Left ventricle myocardium inferior (tissue), 1 donor: ENCODE data around the gene FBXO3. TPM values are rescaled to one million over a fixed set of nuclear protein-coding genes. Genes with fewer than 3 reads are reported as not detected.
A peak's percentile ranks its signal among the peaks of the same experiment; 100 is the strongest.

Experiments
- DNase-seq: peaks from one replicate; pipeline ENCODE4 v3.0.0-alpha.2; 2020
- H3K27ac ChIP-seq: fragments of 200-600 bp; replicated peaks from 2 replicates; pipeline ENCODE4 v1.8.0; 2021
- H3K27me3 ChIP-seq: fragments of 200-600 bp; 2 replicates; pipeline ENCODE4 v1.8.0; 2021; ENCODE audit warnings: low read depth
- H3K36me3 ChIP-seq: fragments of 200-600 bp; 2 replicates; pipeline ENCODE4 v1.8.0; 2021
- H3K4me1 ChIP-seq: fragments of 200-600 bp; 2 replicates; pipeline ENCODE4 v1.8.0; 2021
- H3K4me3 ChIP-seq: fragments of 200-600 bp; 2 replicates; pipeline ENCODE4 v1.8.0; 2021; ENCODE audit warnings: mild to moderate bottlenecking, moderate library complexity
- H3K9me3 ChIP-seq: fragments of 200-600 bp; replicated peaks from 2 replicates; pipeline ENCODE4 v1.8.0; 2021
- intact Hi-C: fragments of 100-400 bp; cut with micrococcal nuclease; formaldehyde crosslinking; loops from one replicate; pipeline ENCODE4 v1.11.0; 2022
- total RNA-seq: library from RNA; stranded (reverse); fragmentation: NEBNext Ultra II Directional; extraction: Animal tissue kit (Norgen Biotek cat#: 25700); gene quantifications from one replicate; pipeline ENCODE4 v1.2.1, GENCODE V29; 2021
- TF ChIP-seq, protein P1 (sequence below): fragments of 200-600 bp; IDR thresholded peaks from 2 replicates; pipeline ENCODE4 v1.8.0; 2021; ENCODE audit warnings: antibody characterized with exemption, mild to moderate bottlenecking, borderline replicate concordance
- donor health status: DM: no; HTN: yes; CAD: no; lungs with severe emphysema.

The FBXO3 gene
- total RNA-seq, 1 donor from 2014 or later: 49.8 TPM

GRCh38 chr11:33696411-33696810, 77.9 kb downstream of the FBXO3 start:
- TF ChIP-seq, protein P1, sequence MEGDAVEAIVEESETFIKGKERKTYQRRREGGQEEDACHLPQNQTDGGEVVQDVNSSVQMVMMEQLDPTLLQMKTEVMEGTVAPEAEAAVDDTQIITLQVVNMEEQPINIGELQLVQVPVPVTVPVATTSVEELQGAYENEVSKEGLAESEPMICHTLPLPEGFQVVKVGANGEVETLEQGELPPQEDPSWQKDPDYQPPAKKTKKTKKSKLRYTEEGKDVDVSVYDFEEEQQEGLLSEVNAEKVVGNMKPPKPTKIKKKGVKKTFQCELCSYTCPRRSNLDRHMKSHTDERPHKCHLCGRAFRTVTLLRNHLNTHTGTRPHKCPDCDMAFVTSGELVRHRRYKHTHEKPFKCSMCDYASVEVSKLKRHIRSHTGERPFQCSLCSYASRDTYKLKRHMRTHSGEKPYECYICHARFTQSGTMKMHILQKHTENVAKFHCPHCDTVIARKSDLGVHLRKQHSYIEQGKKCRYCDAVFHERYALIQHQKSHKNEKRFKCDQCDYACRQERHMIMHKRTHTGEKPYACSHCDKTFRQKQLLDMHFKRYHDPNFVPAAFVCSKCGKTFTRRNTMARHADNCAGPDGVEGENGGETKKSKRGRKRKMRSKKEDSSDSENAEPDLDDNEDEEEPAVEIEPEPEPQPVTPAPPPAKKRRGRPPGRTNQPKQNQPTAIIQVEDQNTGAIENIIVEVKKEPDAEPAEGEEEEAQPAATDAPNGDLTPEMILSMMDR: no peak
- no peaks in the 10 kb centered on the region for H3K27me3 ChIP-seq
- no peak overlapping the region for H3K27ac ChIP-seq
- intact Hi-C loops: no loop called here
- H3K4me3 ChIP-seq: no peak overlapping the region
- H3K9me3 ChIP-seq: no peaks in the 10 kb centered on the region
- no peak for DNase-seq
- no peaks in the 10 kb centered on the region for H3K36me3 ChIP-seq
- peaks cover 95% of the 10 kb centered on the region for H3K4me1 ChIP-seq

- TF ChIP-seq, protein P1: no peak
- no peak overlapping the region for H3K4me3 ChIP-seq
- no peaks in the 10 kb centered on the region for H3K27me3 ChIP-seq
- H3K9me3 ChIP-seq: no peaks in the 10 kb centered on the region
- no peaks in the 10 kb centered on the region for H3K36me3 ChIP-seq
- DNase-seq: peak; percentile 32
- H3K27ac ChIP-seq: peak overlapping the region; percentile 57
- H3K4me1 ChIP-seq: peaks cover 99% of the 10 kb centered on the region
- intact Hi-C loops: no loop called here
These were observed 79.2 kb downstream of the FBXO3 start for GRCh38 chr11:33695051-33695566.

- Histone ChIP-seq H3K27me3 (no peaks in the 10 kb centered on the region), H3K27ac (peak overlapping the region; percentile 57), H3K36me3 (no peaks in the 10 kb centered on the region), H3K4me1 (peaks cover 99% of the 10 kb centered on the region), H3K4me3 (no peak overlapping the region), H3K9me3 (no peaks in the 10 kb centered on the region)
- intact Hi-C loops: no loop called here
- DNase-seq: no peak
- TF ChIP-seq, protein P1: no peak
These were observed 79.8 kb downstream of the FBXO3 start for GRCh38 chr11:33694346-33695050.

DNA sequence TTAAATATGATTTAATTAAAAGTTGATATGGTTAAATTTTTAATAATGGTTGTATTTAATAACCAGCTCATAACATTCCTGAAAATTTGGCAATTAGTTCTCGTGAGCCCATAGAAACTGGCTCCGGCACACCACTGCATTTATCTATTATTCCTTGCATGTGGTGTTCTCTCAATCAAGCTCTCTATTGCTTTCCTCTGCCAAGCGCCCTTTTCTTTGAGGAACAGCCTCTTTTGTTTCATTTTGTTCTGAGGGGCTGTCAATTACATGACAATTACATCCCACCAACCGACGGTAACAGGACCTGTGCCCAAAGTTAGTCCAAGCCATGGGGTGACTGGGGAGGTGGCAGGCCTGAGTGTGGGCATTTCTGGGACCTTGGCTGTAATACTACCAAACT, 81.8 kb downstream of the FBXO3 start:
- intact Hi-C loops: no loop called here
- Histone ChIP-seq H3K9me3 (peaks cover 1% of the 10 kb centered on the region), H3K27ac (peak overlapping the region; percentile 93), H3K36me3 (no peaks in the 10 kb centered on the region), H3K4me1 (peaks cover 95% of the 10 kb centered on the region), H3K4me3 (peak overlapping the region; percentile 29), H3K27me3 (no peaks in the 10 kb centered on the region)
- no peak for DNase-seq
- TF ChIP-seq, protein P1: no peak

GRCh38 chr11:33692013-33692504, 82.3 kb downstream of the FBXO3 start:
- TF ChIP-seq, protein P1: no peak

More at GRCh38 chr11:33692013-33692504, 82.3 kb downstream of the FBXO3 start:
- Histone ChIP-seq H3K4me3 (peak overlapping the region; percentile 29), H3K9me3 (peaks cover 5% of the 10 kb centered on the region), H3K36me3 (no peaks in the 10 kb centered on the region), H3K4me1 (peaks cover 90% of the 10 kb centered on the region), H3K27me3 (no peaks in the 10 kb centered on the region), H3K27ac (peak overlapping the region; percentile 93)
- DNase-seq: peak; percentile 47
- intact Hi-C loops: no loop called here
